ENCODE data around the gene CHST6.
"Not testable (repeated sequence)": the region's sequence is repeated elsewhere in the genome, so short reads cannot be mapped to it uniquely, and the experiment has no call there.

Gene CHST6

GRCh38 chr16:75502916-75503605 is 7.8 kb upstream of the CHST6 start:
- DNase-seq, result no peak

GRCh38 chr16:75501820-75502219 is 6.6 kb upstream of the CHST6 start:
- DNase-seq, result not testable (repeated sequence)

GRCh38 chr16:75501359-75501758 is 6.1 kb upstream of the CHST6 start:
- DNase-seq, result no peak

GRCh38 chr16:75498605-75499322 is 3.5 kb upstream of the CHST6 start:
- DNase-seq, result not testable (repeated sequence)

GRCh38 chr16:75497558-75497957 is 2.3 kb upstream of the CHST6 start:
- DNase-seq, result no peak

- DNase-seq, result no peak
Measured at GRCh38 chr16:75494661-75495075, 573 bp downstream of the CHST6 start.

- DNase-seq, result no peak
Measured at GRCh38 chr16:75494184-75494583, 1.1 kb downstream of the CHST6 start.

GRCh38 chr16:75491876-75492275 is 3.4 kb downstream of the CHST6 start:
- no peak for DNase-seq

- DNase-seq, result no peak
Measured at GRCh38 chr16:75488322-75488721, 6.9 kb downstream of the CHST6 start.

GRCh38 chr16:75486676-75487313 is 8.4 kb downstream of the CHST6 start:
- no peak for DNase-seq

GRCh38 chr16:75486014-75486675 is 9.1 kb downstream of the CHST6 start:
- DNase-seq, result no peak

- no peak for DNase-seq
Measured at GRCh38 chr16:75485230-75486013, 9.8 kb downstream of the CHST6 start.

- no peak for DNase-seq
Measured at GRCh38 chr16:75483222-75483621, 12.0 kb downstream of the CHST6 start.

GRCh38 chr16:75482434-75483205 is 12.6 kb downstream of the CHST6 start:
- no peak for DNase-seq

GRCh38 chr16:75481475-75481874 is 13.8 kb downstream of the CHST6 start:
- no peak for DNase-seq

- DNase-seq, result no peak
Measured at GRCh38 chr16:75479421-75479990, 15.7 kb downstream of the CHST6 start.

GRCh38 chr16:75478480-75479345 is 16.5 kb downstream of the CHST6 start:
- DNase-seq, result no peak

- DNase-seq, result no peak
Measured at GRCh38 chr16:75477680-75478473, 17.4 kb downstream of the CHST6 start.

GRCh38 chr16:75476817-75477216 is 18.4 kb downstream of the CHST6 start:
- no peak for DNase-seq

- DNase-seq, result no peak
Measured at GRCh38 chr16:75475420-75475847, 19.8 kb downstream of the CHST6 start.
